Stomach smooth muscle (tissue), 2 donors: ENCODE results near the gene DOK1.

Source experiments
- H3K27ac ChIP-seq: one replicate; pipeline ENCODE4 v1.7.0; 2013; ENCODE audit warnings: mild to moderate bottlenecking, low read length, inconsistent platforms
- H3K27me3 ChIP-seq, 2 donors: one replicate each; pipeline ENCODE4 v1.7.0; 2013; ENCODE audit warnings: low read length in 2 of 2; ENCODE audit not compliant: insufficient read depth in 2 of 2, control insufficient read depth in 1 of 2
- H3K36me3 ChIP-seq, 2 donors: one replicate each; pipeline ENCODE4 v1.7.0; 2013; ENCODE audit warnings: low read length in 2 of 2; ENCODE audit not compliant: control insufficient read depth in 2 of 2, insufficient read depth in 2 of 2
- H3K4me1 ChIP-seq: one replicate; pipeline ENCODE4 v1.7.0; 2013; ENCODE audit warnings: low read length; ENCODE audit not compliant: control insufficient read depth, insufficient read depth
- H3K4me3 ChIP-seq, 2 donors: one replicate each; pipeline ENCODE4 v1.7.0; 2013; ENCODE audit warnings: low read length in 2 of 2
- H3K9ac ChIP-seq, 2 donors: one replicate each; pipeline ENCODE4 v1.7.0; 2013; ENCODE audit warnings: low read length in 2 of 2, mild to moderate bottlenecking in 1 of 2
- H3K9me3 ChIP-seq, 2 donors: one replicate each; pipeline ENCODE4 v1.7.0; 2013; ENCODE audit warnings: low read length in 2 of 2; ENCODE audit not compliant: control insufficient read depth in 2 of 2
- donor health status: healthy.
- donor health status: Pancreatic carcinoma.

Gene DOK1

GRCh38 chr2:74514368-74515270, 39.9 kb upstream of the DOK1 start, which contains the start of gene TLX2:
Gene TLX2, plus strand, starts transcription at chr2:74514450. Its CDS starts 357 bp downstream, at chr2:74514807.
- Histone ChIP-seq H3K27ac (no peak within 1 kb of the TSS), H3K27me3 (peaks cover 77 to 80% of the 10 kb centered on the region in 2 donors)

GRCh38 chr2:74515271-74515980, 39.1 kb upstream of the DOK1 start:
- no peak overlapping the region for H3K9ac ChIP-seq
- peaks cover 78 to 84% of the 10 kb centered on the region in 2 donors for H3K27me3 ChIP-seq
- no peaks in the 10 kb centered on the region for H3K9me3 ChIP-seq
- no peak overlapping the region for H3K27ac ChIP-seq
- H3K4me3 ChIP-seq: peak overlapping the region in 1 of 2 donors; percentile 52
- H3K4me1 ChIP-seq: peaks cover 20% of the 10 kb centered on the region
- no peaks in the 10 kb centered on the region for H3K36me3 ChIP-seq

More at GRCh38 chr2:74514368-74515270, 39.9 kb upstream of the DOK1 start, which contains the start of gene TLX2:
- H3K4me3 ChIP-seq: no peak within 1 kb of the TSS
- H3K36me3 ChIP-seq: no peaks in the 10 kb centered on the region
- H3K9ac ChIP-seq: no peak within 1 kb of the TSS
- peaks cover 20% of the 10 kb centered on the region for H3K4me1 ChIP-seq
- no peaks in the 10 kb centered on the region for H3K9me3 ChIP-seq

- Histone ChIP-seq H3K4me1 (peaks cover 20% of the 10 kb centered on the region), H3K9ac (no peak overlapping the region), H3K4me3 (peak overlapping the region in 1 of 2 donors; percentile 52), H3K27ac (no peak overlapping the region), H3K9me3 (no peaks in the 10 kb centered on the region), H3K27me3 (peaks cover 75 to 81% of the 10 kb centered on the region in 2 donors), H3K36me3 (no peaks in the 10 kb centered on the region)
Measured at GRCh38 chr2:74515981-74516633, 38.4 kb upstream of the DOK1 start.

- Histone ChIP-seq H3K9me3 (no peaks in the 10 kb centered on the region), H3K9ac (no peak overlapping the region), H3K4me1 (peaks cover 20% of the 10 kb centered on the region), H3K27me3 (peaks cover 69 to 76% of the 10 kb centered on the region in 2 donors), H3K4me3 (peak overlapping the region in 1 of 2 donors; percentile 52), H3K36me3 (no peaks in the 10 kb centered on the region), H3K27ac (no peak overlapping the region)
Measured at GRCh38 chr2:74516650-74517049, 37.9 kb upstream of the DOK1 start.

- H3K4me3 ChIP-seq: no peak overlapping the region
- no peak overlapping the region for H3K27ac ChIP-seq
- H3K9ac ChIP-seq: no peak overlapping the region
- H3K4me1 ChIP-seq: peaks cover under 1% of the 10 kb centered on the region
- H3K9me3 ChIP-seq: no peaks in the 10 kb centered on the region
- peaks cover 22 to 25% of the 10 kb centered on the region in 2 donors for H3K27me3 ChIP-seq
- peaks cover 15% of the 10 kb centered on the region in 2 donors for H3K36me3 ChIP-seq
Measured at GRCh38 chr2:74522516-74522915, 32.0 kb upstream of the DOK1 start.

GRCh38 chr2:74524005-74524404, 30.5 kb upstream of the DOK1 start:
- H3K4me1 ChIP-seq: peaks cover 13% of the 10 kb centered on the region
- no peaks in the 10 kb centered on the region for H3K9me3 ChIP-seq
- H3K36me3 ChIP-seq: peaks cover 19 to 22% of the 10 kb centered on the region in 2 donors
- peaks cover 10 to 13% of the 10 kb centered on the region in 2 donors for H3K27me3 ChIP-seq
- H3K9ac ChIP-seq: no peak overlapping the region
- no peak overlapping the region for H3K4me3 ChIP-seq
- H3K27ac ChIP-seq: no peak overlapping the region

- Histone ChIP-seq H3K36me3 (peaks cover 19 to 22% of the 10 kb centered on the region in 2 donors), H3K27ac (no peak overlapping the region), H3K27me3 (peaks cover 3 to 4% of the 10 kb centered on the region in 2 donors), H3K4me1 (peaks cover 17% of the 10 kb centered on the region), H3K4me3 (no peak overlapping the region), H3K9ac (no peak overlapping the region), H3K9me3 (no peaks in the 10 kb centered on the region)
Measured at GRCh38 chr2:74524955-74525716, 29.4 kb upstream of the DOK1 start.

- Histone ChIP-seq H3K36me3 (peaks cover 19 to 22% of the 10 kb centered on the region in 2 donors), H3K4me1 (peaks cover 24% of the 10 kb centered on the region), H3K9me3 (no peaks in the 10 kb centered on the region), H3K9ac (no peak within 1 kb of the TSS), H3K27ac (no peak within 1 kb of the TSS), H3K27me3 (no peaks in the 10 kb centered on the region), H3K4me3 (no peak within 1 kb of the TSS)
Measured at GRCh38 chr2:74525717-74526648, 28.5 kb upstream of the DOK1 start, which contains the start of gene DQX1. Gene DQX1, minus strand, starts transcription at chr2:74526231. Its CDS starts 502 bp downstream, at chr2:74525729.

- Histone ChIP-seq H3K4me3 (no peak overlapping the region), H3K9me3 (no peaks in the 10 kb centered on the region), H3K36me3 (peaks cover 19 to 25% of the 10 kb centered on the region in 2 donors), H3K27ac (no peak overlapping the region), H3K9ac (no peak overlapping the region), H3K4me1 (peaks cover 30% of the 10 kb centered on the region), H3K27me3 (no peaks in the 10 kb centered on the region)
Measured at GRCh38 chr2:74526649-74527230, 27.8 kb upstream of the DOK1 start.
